K562 (cell line): ENCODE data around the gene MYCBP. TPM values are rescaled to one million over a fixed set of nuclear protein-coding genes. Genes with fewer than 3 reads are reported as not detected.

Experiments
- ATAC-seq: fragments of 200-7000 bp; cut with Tn5 transposase; 3 replicates; pipeline ENCODE4 v1.9.1; 2020; ENCODE audit warnings: moderate library complexity
- BruUV-seq: library from RNA; stranded (reverse); fragments of 400-500 nt; replicated peaks from 2 replicates; lab custom pipeline; 2021; lab: Mats Ljungman, UMichigan
- CTCF ChIA-PET: fragments of 300-600 bp; formaldehyde crosslinking; extraction: SDS; loops from one replicate; lab custom pipeline; 2021; ENCODE audit warnings: low intra/inter-chr PET ratio; lab: Yijun Ruan, JAX
- POLR2A ChIA-PET: fragments of 300-600, 350-650 bp; sonication (Branson Sonifier 250); formaldehyde crosslinking; extraction: SDS; loops from one replicate; lab custom pipeline; 2021; ENCODE audit warnings: antibody characterized with exemption, inconsistent platforms; lab: Yijun Ruan, JAX
- DNase-seq, 4 experiments: peaks; one replicate each; pipeline versions ENCODE4 v3.0.0 to v3.0.0-alpha.2; 2011 to 2018; ENCODE audit warnings: low spot score in 3 of 4, mixed read lengths in 3 of 4; ENCODE audit errors: extremely low read depth in 1 of 4
- FAIRE-seq: peaks from 2 replicates; lab custom pipeline; 2011; peaks lifted over from hg19 to GRCh38; lab: Jason Lieb, UNC
- H2AFZ ChIP-seq: 2 replicates; pipeline ENCODE4 v1.6.0; 2011; ENCODE audit warnings: low read depth, low read length, control low read depth, inconsistent platforms
- H3K27ac ChIP-seq: fragments of 200-600 bp; 3 replicates; pipeline ENCODE4 v1.8.0; 2011; ENCODE audit warnings: low read depth, mild to moderate bottlenecking, control low read depth, inconsistent platforms, low read length, moderate library complexity, mixed read lengths; ENCODE audit errors: extremely low read depth
- H3K27me3 ChIP-seq, 2 experiments: fragments of 300-600 bp in 1 of 2; 2 replicates in 1 of 2; 3 replicates in 1 of 2; pipeline versions ENCODE4 v1.6.0 to v1.8.0; 2011; ENCODE audit warnings: inconsistent platforms in 2 of 2, low read length in 2 of 2, mild to moderate bottlenecking in 1 of 2, mixed read lengths in 1 of 2, moderate library complexity in 1 of 2; ENCODE audit not compliant: control insufficient read depth in 2 of 2, insufficient read depth in 2 of 2
- H3K36me3 ChIP-seq: fragments of 300-600 bp; 3 replicates; pipeline ENCODE4 v1.8.0; 2011; ENCODE audit warnings: mild to moderate bottlenecking, low read length, inconsistent platforms; ENCODE audit not compliant: control insufficient read depth, insufficient read depth
- H3K4me1 ChIP-seq, 2 experiments: fragments of 200-600 bp in 1 of 2; replicated peaks in 1 of 2; 2 replicates in 1 of 2; 3 replicates in 1 of 2; pipeline versions ENCODE4 v1.5.1 to v1.8.0; 2011; ENCODE audit warnings: inconsistent platforms in 2 of 2, low read length in 2 of 2, mild to moderate bottlenecking in 1 of 2, mixed read lengths in 1 of 2, moderate library complexity in 1 of 2; ENCODE audit not compliant: control insufficient read depth in 2 of 2, insufficient read depth in 2 of 2
- H3K4me2 ChIP-seq: 2 replicates; pipeline ENCODE4 v1.6.1; 2011; ENCODE audit warnings: low read length, control low read depth, inconsistent platforms, mixed read lengths; ENCODE audit not compliant: insufficient read depth
- H3K4me3 ChIP-seq: fragments of 200-600 bp; sonication (generic), shearing (Covaris generic); 2 replicates; pipeline ENCODE4 v1.5.1; 2016; ENCODE audit warnings: control low read depth, inconsistent platforms
- H3K79me2 ChIP-seq: fragments of 200-600 bp; 3 replicates; pipeline ENCODE4 v1.8.0; 2011; ENCODE audit warnings: low read length, inconsistent platforms; ENCODE audit not compliant: control insufficient read depth, insufficient read depth
- H3K9ac ChIP-seq, 2 experiments: 2 replicates each; pipeline versions ENCODE4 v1.6.0 to v1.6.1; 2011; ENCODE audit warnings: low read depth in 2 of 2, low read length in 2 of 2, control low read depth in 1 of 2, inconsistent platforms in 1 of 2, mild to moderate bottlenecking in 1 of 2, mixed read lengths in 1 of 2; ENCODE audit not compliant: insufficient read depth in 1 of 2
- H3K9me1 ChIP-seq: one replicate; pipeline ENCODE4 v1.6.0; 2011; ENCODE audit warnings: inconsistent platforms, mild to moderate bottlenecking, low read length, moderate library complexity; ENCODE audit not compliant: control insufficient read depth, insufficient read depth
- H3K9me3 ChIP-seq: replicated peaks from 2 replicates; pipeline ENCODE4 v1.5.1; 2011; ENCODE audit warnings: low read depth, low read length, inconsistent platforms; ENCODE audit not compliant: control insufficient read depth, insufficient read depth
- H4K20me1 ChIP-seq: replicated peaks from 2 replicates; pipeline ENCODE4 v1.6.1; 2011; ENCODE audit warnings: low read length, inconsistent platforms, mixed read lengths; ENCODE audit not compliant: control insufficient read depth, insufficient read depth
- BDP1 ChIP-seq: IDR thresholded peaks from 3 replicates; pipeline ENCODE4 v1.6.1; 2011; ENCODE audit not compliant: insufficient read length, insufficient read depth
- ELF2 ChIP-seq: fragments of 250-450 bp; sonication (Bioruptor Pico); IDR thresholded peaks from 2 replicates; pipeline ENCODE4 v1.5.0; 2021; ENCODE audit warnings: mild to moderate bottlenecking
- HDAC2 ChIP-seq: fragments of 450-650 bp; IDR thresholded peaks from 2 replicates; pipeline ENCODE4 v1.6.1; 2016; ENCODE audit warnings: mild to moderate bottlenecking
- KLF1 ChIP-seq: fragments of 450-650 bp; IDR thresholded peaks from 2 replicates; pipeline ENCODE4 v1.6.1; 2016; ENCODE audit warnings: missing genetic modification characterization, missing compliant biosample characterization
- MBD1 ChIP-seq: fragments of 250-450 bp; sonication (Bioruptor Pico); IDR thresholded peaks from 2 replicates; pipeline ENCODE4 v1.8.0; 2022; ENCODE audit warnings: inconsistent platforms
- MBD2 ChIP-seq: sonication (generic); IDR thresholded peaks from 2 replicates; pipeline ENCODE4 v1.6.1; 2016; ENCODE audit warnings: low read depth, borderline replicate concordance
- NCOR1 ChIP-seq: fragments of 450-650 bp; IDR thresholded peaks from 2 replicates; pipeline ENCODE4 v1.6.1; 2016; ENCODE audit warnings: mild to moderate bottlenecking, moderate library complexity
- NFXL1 ChIP-seq: fragments of 450-650 bp; formaldehyde crosslinking; IDR thresholded peaks from 2 replicates; pipeline ENCODE4 v1.4.0; 2021; ENCODE audit warnings: mild to moderate bottlenecking
- RBM25 ChIP-seq: fragments of 200-400 bp; formaldehyde crosslinking; IDR thresholded peaks from 2 replicates; pipeline ENCODE4 v1.6.1; 2018; ENCODE audit warnings: low read length, low read depth, moderate library complexity; ENCODE audit not compliant: severe bottlenecking
- SIN3B ChIP-seq: fragments of 450-650 bp; IDR thresholded peaks from 2 replicates; pipeline ENCODE4 v1.6.1; 2017; ENCODE audit warnings: low read depth, mild to moderate bottlenecking, moderate library complexity
- SRSF7 ChIP-seq: fragments of 200-400 bp; formaldehyde crosslinking; optimal IDR thresholded peaks from 2 replicates; pipeline ENCODE3; 2017; ENCODE audit warnings: mild to moderate bottlenecking, low read depth, low read length
- TAF7 ChIP-seq: fragments of 450-650 bp; IDR thresholded peaks from 2 replicates; pipeline ENCODE4 v1.6.1; 2016; ENCODE audit warnings: missing genetic modification characterization, missing compliant biosample characterization
- TAF9B ChIP-seq: fragments of 450-650 bp; IDR thresholded peaks from 2 replicates; pipeline ENCODE4 v1.6.1; 2018; ENCODE audit warnings: mild to moderate bottlenecking; ENCODE audit not compliant: partially characterized antibody
- ZFP30 ChIP-seq: fragments of 250-450 bp; sonication (Bioruptor Pico); IDR thresholded peaks from 2 replicates; pipeline ENCODE4 v1.8.0; 2022; ENCODE audit warnings: moderate library complexity, mild to moderate bottlenecking, inconsistent platforms, borderline replicate concordance
- ZFP36 ChIP-seq: fragments of 150-350 bp; IDR thresholded peaks from 2 replicates; pipeline ENCODE4 v1.6.1; 2018; ENCODE audit warnings: low read length, low read depth; ENCODE audit not compliant: partially characterized antibody
- ZNF134 ChIP-seq: fragments of 250-450 bp; sonication (Bioruptor Pico); conservative IDR thresholded peaks from 2 replicates; pipeline ENCODE4 v1.4.0; 2020
- ZNF551 ChIP-seq: fragments of 250-450 bp; sonication (Bioruptor Pico); IDR thresholded peaks from 2 replicates; pipeline ENCODE4 v1.5.0; 2021; ENCODE audit warnings: mild to moderate bottlenecking, moderate library complexity
- in situ Hi-C: fragments of 300-500 bp; cut with MboI; formaldehyde crosslinking; loops from 4 replicates; pipeline ENCODE4 v1.15.0; 2018; ENCODE audit warnings: inconsistent platforms, mixed read lengths
- intact Hi-C: fragments of 100-400 bp; cut with micrococcal nuclease; formaldehyde crosslinking; loops from 2 replicates; pipeline ENCODE4 v1.14.2; 2022
- polyA plus RNA-seq, 8 experiments: library from polyadenylated mRNA; depleted of rRNA in 4 of 8; stranded (reverse) in 5 of 8; unstranded in 3 of 8; fragments of >200 nt; fragmentation: Nextera tagmentation in 2 of 8; fragmentation: Illumina TruSeq in 1 of 8; extraction: Ambion mirVana in 2 of 8; extraction: Trizol in 1 of 8; gene quantifications; 2 replicates each; pipeline versions ENCODE4 v1.2.1 to v1.2.3, GENCODE V29; 2011 to 2014; ENCODE audit warnings: inconsistent platforms in 1 of 8, missing spikeins in 1 of 8
- total RNA-seq, 7 experiments: library from RNA; depleted of rRNA in 6 of 7; stranded (reverse); fragments of >200 nt in 6 of 7; fragmentation: Illumina TruSeq in 2 of 7; extraction: Trizol in 2 of 7; gene quantifications; 2 replicates each; pipeline versions ENCODE4 v1.2.1 to v1.2.3, GENCODE V29; 2011 to 2021; ENCODE audit warnings: low replicate concordance in 1 of 7
- TF ChIP-seq, protein P1 (sequence below): fragments of 250-450 bp; sonication (Bioruptor Pico); IDR thresholded peaks from 2 replicates; pipeline ENCODE4 v1.5.0; 2021; ENCODE audit warnings: mild to moderate bottlenecking, moderate library complexity

The MYCBP gene
- total and polyA plus RNA-seq, 9 of the 15 experiments (the other 6 are each of a cell fraction or from before 2014, with no cell fraction given), result 32.3 to 253 (median 72.9) TPM

DNA sequence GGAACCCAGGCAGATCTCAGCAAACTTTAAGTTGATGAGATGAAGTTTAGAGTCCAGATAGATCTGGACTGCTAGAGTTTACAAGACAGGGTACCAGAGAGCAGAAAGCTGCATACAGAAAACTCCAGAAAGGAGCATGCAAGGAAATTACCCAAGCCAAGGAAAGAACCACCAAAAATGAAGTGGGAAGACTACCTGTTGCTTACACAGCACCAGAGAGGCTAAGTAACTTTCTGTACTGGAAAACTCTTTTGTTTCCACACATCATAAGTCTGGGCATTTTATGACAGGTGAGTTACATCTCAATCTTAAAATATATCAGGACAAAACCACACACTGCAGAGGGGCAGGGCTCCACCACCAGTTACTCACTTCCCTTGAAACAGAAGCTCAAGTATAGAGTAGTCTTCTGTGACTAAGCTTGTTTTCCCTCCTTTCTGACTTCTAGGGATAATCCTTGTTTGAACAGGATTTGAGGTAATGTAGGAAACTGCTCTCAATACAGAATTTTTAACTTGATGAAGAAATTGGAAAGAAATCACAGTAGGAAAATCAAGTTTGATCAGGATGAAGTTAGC lies 25.6 kb upstream of the MYCBP start:
- ChIA-PET POLR2A (interaction anchor here (1.0 kb wide), 1 partner anchor 20 kb away, joined by 3 read pairs; no protein-coding TSS in a partner anchor), CTCF (no interaction called here)
- FAIRE-seq, result no peak
- H3K9me3 ChIP-seq, result no peaks in the 10 kb centered on the region
- no peaks in the 10 kb centered on the region for H3K27me3 ChIP-seq
- no peaks in the 10 kb centered on the region for H3K4me1 ChIP-seq
- no peaks in the 10 kb centered on the region for H3K9me1 ChIP-seq
- H3K27ac ChIP-seq, result no peak overlapping the region
- H3K36me3 ChIP-seq, result no peaks in the 10 kb centered on the region
- in situ Hi-C loops, result no loop called here
- H3K4me2 ChIP-seq, result no peak overlapping the region
- BruUV-seq, result no TSS peak
- no peaks in the 10 kb centered on the region for H4K20me1 ChIP-seq
- no peak; the same call in 1 of the 3 replicates for ATAC-seq
- TF ChIP-seq KLF1 (tag), result no peak
- TF ChIP-seq ZNF551, result no peak
- TF ChIP-seq, protein P1, sequence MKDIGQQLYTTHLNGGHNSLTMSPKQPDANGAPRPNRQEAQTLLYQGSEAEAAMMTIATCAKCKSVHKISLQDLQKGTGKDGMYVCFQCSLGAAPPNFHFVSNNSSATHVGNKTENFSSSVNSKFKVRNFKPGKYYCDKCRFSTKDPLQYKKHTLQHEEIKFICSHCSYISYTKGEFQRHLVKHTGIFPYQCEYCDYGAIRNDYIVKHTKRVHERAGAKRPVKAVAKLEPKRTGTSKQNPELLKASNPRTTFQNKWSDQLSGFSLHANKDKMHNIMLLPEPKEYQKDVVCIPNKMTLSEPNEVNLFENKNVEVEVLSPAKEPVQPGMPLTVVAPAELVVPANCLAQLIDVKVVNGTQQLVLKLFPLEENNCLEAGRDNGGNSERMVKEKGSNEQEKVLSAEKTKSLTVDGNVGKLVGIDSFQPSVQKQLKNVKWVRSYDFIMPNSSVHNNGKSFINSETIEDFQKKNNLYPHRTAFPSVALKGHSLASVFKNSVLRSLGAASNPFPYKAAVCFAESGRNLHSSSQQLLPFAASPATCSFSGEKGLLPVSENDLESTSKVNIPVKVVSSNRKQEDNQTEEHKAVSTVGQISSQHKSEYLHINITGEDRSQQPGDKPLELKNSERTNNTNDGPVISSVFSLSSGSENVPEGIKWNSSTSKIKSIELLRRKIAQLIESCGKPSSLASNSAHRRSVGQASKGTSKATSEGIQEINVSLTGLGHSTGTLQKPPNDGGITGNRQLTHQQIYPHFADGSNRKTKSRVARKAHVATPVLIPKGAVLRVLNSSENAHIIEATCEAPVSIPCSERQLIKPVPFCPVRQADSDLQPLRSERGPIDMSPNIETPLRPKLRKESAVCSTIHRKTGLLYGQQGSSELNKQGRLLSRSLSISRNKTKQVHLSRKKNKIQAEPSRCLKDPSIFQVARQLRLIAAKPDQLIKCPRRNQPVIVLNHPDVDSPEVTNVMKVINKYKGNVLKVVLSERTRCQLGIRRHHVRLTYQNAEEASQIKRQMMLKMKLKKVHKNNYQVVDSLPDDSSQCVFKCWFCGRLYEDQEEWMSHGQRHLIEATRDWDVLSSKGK (CRISPR knock-in tag), result no peak
- no peak for TF ChIP-seq ZFP36
- no peak for TF ChIP-seq ELF2 (CRISPR knock-in tag)
- no peak for TF ChIP-seq TAF9B
- TF ChIP-seq TAF7, result no peak
- no peak for TF ChIP-seq ZFP30
- TF ChIP-seq MBD1 (CRISPR knock-in tag), result no peak
- TF ChIP-seq SIN3B, result no peak
- TF ChIP-seq HDAC2, result no peak
- TF ChIP-seq ZNF134 (CRISPR knock-in tag), result no peak
- TF ChIP-seq NCOR1, result no peak
- TF ChIP-seq RBM25, result no peak
- TF ChIP-seq NFXL1 (CRISPR knock-in tag), result no peak
- no peak for TF ChIP-seq MBD2
- TF ChIP-seq BDP1, result no peak
- TF ChIP-seq SRSF7, result no peak
- no peaks in the 10 kb centered on the region for H3K79me2 ChIP-seq
- no peak for DNase-seq
- intact Hi-C loops, result no loop called here
- no peak overlapping the region for H3K4me3 ChIP-seq
- no peak overlapping the region for H3K9ac ChIP-seq
- no peak overlapping the region for H2AFZ ChIP-seq
